NK-92 treated with Interleukin-12 subunit alpha and Interleukin-12 subunit beta, amount 100 ng/mL, for 24 hours (cell line): Measurements from ENCODE around the gene EIF5.
"Not testable (repeated sequence)": the region's sequence is repeated elsewhere in the genome, so short reads cannot be mapped to it uniquely, and the experiment has no call there.

Source experiments
- DNase-seq: peaks from one replicate; lab custom pipeline; 2025; lab: John Stamatoyannopoulos, UW

The EIF5 gene

GRCh38 chr14:103336191-103336590 lies 2.2 kb downstream of the EIF5 start:
- DNase-seq: no peak

- DNase-seq: no peak
Observed at GRCh38 chr14:103337794-103338193, 3.8 kb downstream of the EIF5 start.

GRCh38 chr14:103339561-103339960 lies 5.5 kb downstream of the EIF5 start:
- DNase-seq: no peak

GRCh38 chr14:103340480-103341212 lies 6.6 kb downstream of the EIF5 start:
- no peak for DNase-seq

- no peak for DNase-seq
Observed at GRCh38 chr14:103341250-103342129, 7.5 kb downstream of the EIF5 start.

- no peak for DNase-seq
Observed at GRCh38 chr14:103343164-103343879, 9.3 kb downstream of the EIF5 start.

GRCh38 chr14:103343905-103344797 lies 10.1 kb downstream of the EIF5 start:
- no peak for DNase-seq

- DNase-seq: no peak
Observed at GRCh38 chr14:103346286-103346685, 12.2 kb downstream of the EIF5 start.

GRCh38 chr14:103347091-103347815 lies 13.2 kb downstream of the EIF5 start:
- DNase-seq: no peak

GRCh38 chr14:103348154-103348553 lies 14.1 kb downstream of the EIF5 start:
- DNase-seq: no peak

GRCh38 chr14:103349982-103350381 lies 15.9 kb downstream of the EIF5 start:
- no peak for DNase-seq

GRCh38 chr14:103353362-103353761 lies 19.3 kb downstream of the EIF5 start:
- DNase-seq: no peak

GRCh38 chr14:103354141-103354540 lies 20.1 kb downstream of the EIF5 start:
- DNase-seq: no peak

- no peak for DNase-seq
Observed at GRCh38 chr14:103356024-103356682, 22.1 kb downstream of the EIF5 start.

GRCh38 chr14:103357552-103357951 lies 23.5 kb downstream of the EIF5 start:
- DNase-seq: not testable (repeated sequence)

GRCh38 chr14:103360548-103360947 lies 26.5 kb downstream of the EIF5 start:
- DNase-seq: no peak

GRCh38 chr14:103361867-103362266 lies 27.8 kb downstream of the EIF5 start:
- DNase-seq: peak; percentile 22

GRCh38 chr14:103362780-103363179 lies 28.7 kb downstream of the EIF5 start:
- DNase-seq: no peak

- DNase-seq: no peak
Observed at GRCh38 chr14:103366741-103367140, 32.7 kb downstream of the EIF5 start.

- DNase-seq: no peak
Observed at GRCh38 chr14:103367995-103368394, 34.0 kb downstream of the EIF5 start.
